Heart left ventricle (tissue), 13 donors: ENCODE results near the gene ERCC4.

Experiments
- POLR2A ChIP-seq, 2 donors: fragments of 450-650 bp; IDR thresholded peaks; one replicate each; pipeline ENCODE4 v1.6.1; 2017; ENCODE audit warnings: antibody characterized with exemption in 2 of 2, mild to moderate bottlenecking in 2 of 2, moderate library complexity in 2 of 2
- TF ChIP-seq, protein P1 (sequence below), 12 donors: fragments of 200-600 bp; sonication (generic) in 4 of 12; IDR thresholded peaks; one replicate each; pipeline versions ENCODE4 v1.5.0 to v1.8.0; 2018 to 2022; ENCODE audit warnings: antibody characterized with exemption in 12 of 12, mild to moderate bottlenecking in 5 of 12
- donor health status: ischemic (EF 13 %, LVEDD 7.1; RV severe dilation, severe dysfunction).
- donor health status: DM: no; HTN: yes; CAD: no.
- donor health status: DM: no; HTN: no; CAD: no.
- donor health status: ischemic (EF 25% LVEDD 6.9; RV normal size, moderate dysfunction).
- donor health status: ischemic (EF 25% LVEDD 5.7; RV mildly dilated, moderate dysfunction).
- donor health status: ischemic (EF 35%, LVEDD 5.7; RV mildly dilated, moderate dysfunction).
- donor health status: nonischemic (EF 11% LVEDD 7.7; RV severe dilation, severe dysfunction).
- donor health status: DM: yes; HTN: yes; CAD: no.
- donor health status: PGD.
- donor health status: ischemic (EF 29% LVEDD 5.4; RV normal size, mild dysfunction).
- donor health status: nonischemic (EF 23%, LVEDD 6.1; RV moderate dilation, normal function).

DNA sequence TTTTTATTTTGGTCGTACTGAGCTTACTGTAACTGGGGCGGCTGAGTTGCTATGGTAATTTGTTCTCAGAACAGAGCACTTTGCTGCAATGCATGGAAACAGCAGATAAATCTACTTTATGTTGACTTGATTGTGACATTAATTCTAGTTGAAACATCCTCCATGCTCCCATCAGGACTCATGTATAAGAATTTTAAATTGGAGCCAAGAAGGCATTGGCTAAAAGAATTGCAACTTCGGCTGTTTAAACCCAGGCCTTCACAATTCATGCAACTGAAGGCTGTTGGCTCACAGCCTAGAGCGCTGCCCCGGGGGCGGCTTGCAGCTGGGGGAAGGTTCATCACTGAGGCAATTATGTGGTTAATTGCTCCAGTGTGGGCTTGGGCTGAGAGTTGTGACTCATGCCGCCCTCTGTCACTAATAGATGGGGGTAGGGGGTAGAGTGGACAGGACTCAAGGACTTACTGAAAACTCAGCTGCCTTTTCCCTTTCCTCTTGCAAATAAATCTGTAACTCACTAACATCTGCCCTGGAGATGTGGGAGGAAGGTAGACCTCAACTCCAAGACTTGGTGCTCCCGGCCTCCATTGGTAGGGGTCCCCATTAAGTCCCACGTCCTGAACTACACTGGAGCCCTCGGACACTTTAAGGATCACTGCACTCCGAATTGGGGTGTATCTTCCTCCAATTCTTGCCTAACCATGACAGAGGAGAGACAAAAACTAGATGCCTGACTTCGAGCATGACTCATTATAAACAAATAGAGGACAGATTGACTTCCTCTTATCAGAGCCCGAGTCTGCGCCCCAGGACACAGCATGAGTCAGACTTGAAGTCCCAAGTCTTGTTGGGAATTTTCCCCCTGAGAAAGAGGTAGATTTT is 37.5 kb downstream of the ERCC4 start:
- TF ChIP-seq, protein P1, sequence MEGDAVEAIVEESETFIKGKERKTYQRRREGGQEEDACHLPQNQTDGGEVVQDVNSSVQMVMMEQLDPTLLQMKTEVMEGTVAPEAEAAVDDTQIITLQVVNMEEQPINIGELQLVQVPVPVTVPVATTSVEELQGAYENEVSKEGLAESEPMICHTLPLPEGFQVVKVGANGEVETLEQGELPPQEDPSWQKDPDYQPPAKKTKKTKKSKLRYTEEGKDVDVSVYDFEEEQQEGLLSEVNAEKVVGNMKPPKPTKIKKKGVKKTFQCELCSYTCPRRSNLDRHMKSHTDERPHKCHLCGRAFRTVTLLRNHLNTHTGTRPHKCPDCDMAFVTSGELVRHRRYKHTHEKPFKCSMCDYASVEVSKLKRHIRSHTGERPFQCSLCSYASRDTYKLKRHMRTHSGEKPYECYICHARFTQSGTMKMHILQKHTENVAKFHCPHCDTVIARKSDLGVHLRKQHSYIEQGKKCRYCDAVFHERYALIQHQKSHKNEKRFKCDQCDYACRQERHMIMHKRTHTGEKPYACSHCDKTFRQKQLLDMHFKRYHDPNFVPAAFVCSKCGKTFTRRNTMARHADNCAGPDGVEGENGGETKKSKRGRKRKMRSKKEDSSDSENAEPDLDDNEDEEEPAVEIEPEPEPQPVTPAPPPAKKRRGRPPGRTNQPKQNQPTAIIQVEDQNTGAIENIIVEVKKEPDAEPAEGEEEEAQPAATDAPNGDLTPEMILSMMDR (IDR thresholded peaks at IDR 0.05): no peak
- TF ChIP-seq POLR2A (IDR thresholded peaks at IDR 0.05): no peak
